OCI-LY7 (cell line): ENCODE data around the gene NLGN4Y. TPM values are rescaled to one million over a fixed set of nuclear protein-coding genes. Genes with fewer than 3 reads are reported as not detected.

Experiments used
- BruUV-seq: library from RNA; stranded (reverse); fragments of 400-500 nt; replicated peaks from 2 replicates; lab custom pipeline; 2021; lab: Mats Ljungman, UMichigan
- CTCF ChIA-PET: fragments of 300-600 bp; sonication (Branson Sonifier 250); formaldehyde crosslinking; loops from one replicate; lab custom pipeline; 2022; ENCODE audit warnings: antibody characterized with exemption; ENCODE audit not compliant: unreplicated experiment; lab: Charles Lee
- POLR2A ChIA-PET: fragments of 300-600 bp; sonication (Branson Sonifier 250); formaldehyde crosslinking; loops from one replicate; lab custom pipeline; 2022; ENCODE audit warnings: antibody characterized with exemption; lab: Charles Lee
- DNase-seq: peaks from one replicate; pipeline ENCODE4 v3.0.0-alpha.2; 2015; ENCODE audit warnings: low spot score
- H2AFZ ChIP-seq: fragments of 200-600 bp; sonication (generic), shearing (Covaris generic); 2 replicates; pipeline ENCODE4 v1.6.1; 2014; ENCODE audit warnings: mild to moderate bottlenecking, antibody characterized with exemption, low read length, moderate library complexity
- H3K27ac ChIP-seq: fragments of 200-600 bp; sonication (generic); 2 replicates; pipeline ENCODE4 v1.5.1; 2014; ENCODE audit warnings: mixed run types, low read depth, mild to moderate bottlenecking, moderate library complexity, low read length, inconsistent platforms; ENCODE audit not compliant: poor library complexity, severe bottlenecking
- H3K36me3 ChIP-seq: fragments of 200-600 bp; sonication (generic); 2 replicates; pipeline ENCODE4 v1.6.1; 2014; ENCODE audit warnings: mild to moderate bottlenecking, antibody characterized with exemption, low read length, moderate library complexity, mixed read lengths; ENCODE audit not compliant: insufficient read depth
- H3K4me1 ChIP-seq: fragments of 200-600 bp; sonication (generic); 2 replicates; pipeline ENCODE4 v1.5.1; 2014; ENCODE audit warnings: mild to moderate bottlenecking, low read length; ENCODE audit not compliant: insufficient read depth, poor library complexity, severe bottlenecking
- H3K4me2 ChIP-seq: fragments of 200-600 bp; sonication (generic); 2 replicates; pipeline ENCODE4 v1.6.1; 2014; ENCODE audit warnings: mild to moderate bottlenecking, low read length
- H3K4me3 ChIP-seq: fragments of 200-600 bp; sonication (generic); 2 replicates; pipeline ENCODE4 v1.5.1; 2014; ENCODE audit warnings: mild to moderate bottlenecking, low read depth, low read length; ENCODE audit not compliant: poor library complexity, severe bottlenecking
- H3K79me2 ChIP-seq: fragments of 200-600 bp; sonication (generic); 2 replicates; pipeline ENCODE4 v1.6.1; 2016; ENCODE audit warnings: low read depth, mild to moderate bottlenecking, low read length, moderate library complexity, mixed read lengths; ENCODE audit not compliant: insufficient read depth
- H3K9me2 ChIP-seq: fragments of 200-600 bp; sonication (generic); 2 replicates; pipeline ENCODE4 v1.6.1; 2016; ENCODE audit warnings: mild to moderate bottlenecking, low read length, mixed read lengths; ENCODE audit not compliant: insufficient read depth
- H3K9me3 ChIP-seq: fragments of 200-600 bp; sonication (generic); 2 replicates; pipeline ENCODE4 v1.6.1; 2014; ENCODE audit warnings: mild to moderate bottlenecking, mixed run types, low read length, mixed read lengths
- H4K20me1 ChIP-seq: fragments of 200-600 bp; sonication (generic); 2 replicates; pipeline ENCODE4 v1.6.1; 2014; ENCODE audit warnings: mild to moderate bottlenecking, antibody characterized with exemption, low read length, moderate library complexity, mixed read lengths; ENCODE audit not compliant: insufficient read depth
- CTCF ChIP-seq: fragments of 200-600 bp; sonication (generic); conservative IDR thresholded peaks from 2 replicates; pipeline ENCODE4 v1.5.1; 2014; ENCODE audit warnings: mild to moderate bottlenecking, antibody characterized with exemption, low read length, moderate library complexity, mixed read lengths
- EZH2phosphoT487 ChIP-seq: fragments of 200-600 bp; sonication (generic); IDR thresholded peaks from 2 replicates; pipeline ENCODE4 v1.6.1; 2018; ENCODE audit warnings: low read depth, borderline replicate concordance, mild to moderate bottlenecking, mixed run types, antibody characterized with exemption, low read length, moderate library complexity, mixed read lengths
- intact Hi-C: fragments of 100-400 bp; cut with micrococcal nuclease; formaldehyde crosslinking; loops from one replicate; pipeline ENCODE4 v1.10.0; 2022; ENCODE audit not compliant: unreplicated experiment
- total RNA-seq, 2 experiments: library from RNA; depleted of rRNA in 1 of 2; stranded (reverse); fragments of >200 nt in 1 of 2; shearing (Covaris generic) in 1 of 2; gene quantifications; 2 replicates each; pipeline ENCODE4 v1.2.3, GENCODE V29; 2014 to 2022

NLGN4Y gene
- total RNA-seq, 2 experiments from 2014 or later: not detected

GRCh38 chrY:14801096-14801495 lies 276.8 kb downstream of the NLGN4Y start:
- CTCF ChIA-PET: no interaction called here
- no peak overlapping the region for H3K4me3 ChIP-seq
- no TSS peak for BruUV-seq
- H3K9me3 ChIP-seq: no peaks in the 10 kb centered on the region
- H3K4me1 ChIP-seq: no peaks in the 10 kb centered on the region
- H3K27ac ChIP-seq: no peak overlapping the region
- no peak for DNase-seq
- no peaks in the 10 kb centered on the region for H3K79me2 ChIP-seq
- no peak overlapping the region for H3K4me2 ChIP-seq
- no peaks in the 10 kb centered on the region for H3K36me3 ChIP-seq
- TF ChIP-seq CTCF (no peak), EZH2phosphoT487 (no peak)
- H2AFZ ChIP-seq: no peak overlapping the region
- no peaks in the 10 kb centered on the region for H4K20me1 ChIP-seq
- no peaks in the 10 kb centered on the region for H3K9me2 ChIP-seq
- intact Hi-C loops: no loop called here
- POLR2A ChIA-PET: interaction anchor here (0.5 kb wide), 1 partner anchor 133 kb away, joined by 6 read pairs; no protein-coding TSS in a partner anchor

- Histone ChIP-seq H3K4me2 (no peak overlapping the region), H2AFZ (no peak overlapping the region), H3K9me2 (no peaks in the 10 kb centered on the region), H3K27ac (no peak overlapping the region), H3K79me2 (no peaks in the 10 kb centered on the region), H3K4me1 (no peaks in the 10 kb centered on the region), H3K9me3 (no peaks in the 10 kb centered on the region), H3K4me3 (no peak overlapping the region), H3K36me3 (no peaks in the 10 kb centered on the region), H4K20me1 (no peaks in the 10 kb centered on the region)
- DNase-seq: no peak
- TF ChIP-seq CTCF (no peak), EZH2phosphoT487 (no peak)
- intact Hi-C loops: no loop called here
- ChIA-PET POLR2A (no interaction called here), CTCF (no interaction called here)
- no TSS peak for BruUV-seq
These were observed 277.8 kb downstream of the NLGN4Y start for GRCh38 chrY:14802125-14802524.

DNA sequence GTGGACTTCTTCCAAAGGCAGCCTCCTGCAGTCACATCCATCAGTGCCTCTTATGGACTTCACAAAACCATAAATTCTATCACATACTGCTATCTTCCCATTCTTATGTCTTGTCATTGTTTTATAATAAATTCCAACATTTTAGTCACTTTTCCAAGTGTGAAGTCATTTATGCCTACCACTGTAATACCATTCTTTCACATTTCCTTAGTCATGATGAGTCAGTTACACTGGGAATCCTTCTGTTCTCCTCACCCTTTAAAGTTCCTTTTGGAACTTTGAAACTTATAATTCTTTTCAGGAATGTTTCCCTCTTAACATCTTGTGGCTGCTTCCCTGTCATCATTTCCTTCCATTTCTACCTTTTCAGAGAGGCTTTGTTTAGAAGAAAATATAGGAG lies 279.7 kb downstream of the NLGN4Y start:
- Histone ChIP-seq H3K9me3 (no peaks in the 10 kb centered on the region), H2AFZ (no peak overlapping the region), H3K79me2 (no peaks in the 10 kb centered on the region), H3K27ac (no peak overlapping the region), H3K4me3 (no peak overlapping the region), H3K4me2 (no peak overlapping the region), H4K20me1 (no peaks in the 10 kb centered on the region), H3K9me2 (no peaks in the 10 kb centered on the region), H3K36me3 (no peaks in the 10 kb centered on the region), H3K4me1 (no peaks in the 10 kb centered on the region)
- CTCF ChIA-PET: no interaction called here
- DNase-seq: no peak
- no TSS peak for BruUV-seq
- intact Hi-C loops: no loop called here
- TF ChIP-seq CTCF (no peak), EZH2phosphoT487 (no peak)
- POLR2A ChIA-PET: no interaction called here
